H9 (cell line): ENCODE measurements around the gene VSTM2L. TPM values are rescaled to one million over a fixed set of nuclear protein-coding genes. Genes with fewer than 3 reads are reported as not detected.

Experiments used
- DNase-seq: peaks from one replicate; pipeline ENCODE4 v3.0.0-alpha.2; 2017
- H2AFZ ChIP-seq: one replicate; pipeline ENCODE4 v1.6.1; 2013; ENCODE audit warnings: mild to moderate bottlenecking, low read length, control low read depth, moderate library complexity
- H2AK5ac ChIP-seq: 2 replicates; pipeline ENCODE4 v1.6.1; 2013; ENCODE audit warnings: low read length, control low read depth, mixed read lengths; ENCODE audit not compliant: insufficient read length
- H2BK120ac ChIP-seq: one replicate; pipeline ENCODE4 v1.6.1; 2013; ENCODE audit warnings: low read depth, mild to moderate bottlenecking, low read length, control low read depth, inconsistent platforms; ENCODE audit not compliant: poor library complexity, severe bottlenecking
- H2BK12ac ChIP-seq: 2 replicates; pipeline ENCODE4 v1.6.1; 2013; ENCODE audit warnings: low read length, control low read depth, mixed read lengths, low read depth; ENCODE audit not compliant: insufficient read length
- H2BK15ac ChIP-seq: 2 replicates; pipeline ENCODE4 v1.6.1; 2013; ENCODE audit warnings: low read depth, low read length, control low read depth
- H2BK20ac ChIP-seq: one replicate; pipeline ENCODE4 v1.6.1; 2013; ENCODE audit warnings: low read depth, mild to moderate bottlenecking, low read length, control low read depth, inconsistent platforms; ENCODE audit not compliant: poor library complexity, severe bottlenecking
- H2BK5ac ChIP-seq: 2 replicates; pipeline ENCODE4 v1.6.1; 2013; ENCODE audit warnings: low read length, control low read depth, mixed read lengths; ENCODE audit not compliant: insufficient read length
- H3K14ac ChIP-seq: 2 replicates; pipeline ENCODE4 v1.6.1; 2013; ENCODE audit warnings: low read length, control low read depth; ENCODE audit not compliant: insufficient read depth
- H3K18ac ChIP-seq: 2 replicates; pipeline ENCODE4 v1.6.1; 2013; ENCODE audit warnings: low read depth, mild to moderate bottlenecking, mixed read lengths, low read length, control low read depth; ENCODE audit not compliant: insufficient read length
- H3K23ac ChIP-seq: 2 replicates; pipeline ENCODE4 v1.6.1; 2013; ENCODE audit warnings: low read length, control low read depth, mixed read lengths, low read depth; ENCODE audit not compliant: insufficient read length
- H3K23me2 ChIP-seq: 2 replicates; pipeline ENCODE4 v1.6.1; 2013; ENCODE audit warnings: low read depth, mild to moderate bottlenecking, mixed read lengths, low read length, control low read depth; ENCODE audit not compliant: insufficient read length, poor library complexity, severe bottlenecking
- H3K27ac ChIP-seq: 2 replicates; pipeline ENCODE4 v1.5.1; 2013; ENCODE audit warnings: low read length, control low read depth, mixed read lengths, low read depth; ENCODE audit not compliant: insufficient read length
- H3K27me3 ChIP-seq: 2 replicates; pipeline ENCODE4 v1.6.1; 2013; ENCODE audit warnings: low read length, control low read depth, inconsistent platforms; ENCODE audit not compliant: insufficient read depth
- H3K4ac ChIP-seq: 2 replicates; pipeline ENCODE4 v1.6.1; 2013; ENCODE audit warnings: low read depth, mild to moderate bottlenecking, control low read depth, inconsistent platforms, low read length, moderate library complexity
- H3K4me1 ChIP-seq: 2 replicates; pipeline ENCODE4 v1.6.1; 2013; ENCODE audit warnings: low read length, control low read depth, inconsistent platforms; ENCODE audit not compliant: insufficient read depth
- H3K4me2 ChIP-seq: 2 replicates; pipeline ENCODE4 v1.6.1; 2013; ENCODE audit warnings: low read length, control low read depth, mixed read lengths; ENCODE audit not compliant: insufficient read length, insufficient read depth
- H3K56ac ChIP-seq: 2 replicates; pipeline ENCODE4 v1.6.1; 2013; ENCODE audit warnings: low read depth, mild to moderate bottlenecking, mixed read lengths, low read length, control low read depth; ENCODE audit not compliant: insufficient read length
- H3K79me1 ChIP-seq: 2 replicates; pipeline ENCODE4 v1.6.1; 2013; ENCODE audit warnings: low read depth, mild to moderate bottlenecking, moderate library complexity, low read length, control low read depth, inconsistent platforms; ENCODE audit not compliant: insufficient read depth, poor library complexity, severe bottlenecking
- H3K79me2 ChIP-seq: 2 replicates; pipeline ENCODE4 v1.6.1; 2013; ENCODE audit warnings: low read length, control low read depth, inconsistent platforms; ENCODE audit not compliant: insufficient read depth
- H3K9ac ChIP-seq: 2 replicates; pipeline ENCODE4 v1.6.1; 2013; ENCODE audit warnings: low read length, control low read depth, mixed read lengths; ENCODE audit not compliant: insufficient read length; ENCODE audit errors: extremely low read depth
- H3K9me3 ChIP-seq: one replicate; pipeline ENCODE4 v1.6.1; 2013; ENCODE audit warnings: low read depth, low read length, inconsistent platforms; ENCODE audit not compliant: control insufficient read depth
- H3T11ph ChIP-seq: one replicate; pipeline ENCODE4 v1.6.1; 2013; ENCODE audit warnings: mild to moderate bottlenecking, low read length, control low read depth, inconsistent platforms
- H4K20me1 ChIP-seq: one replicate; pipeline ENCODE4 v1.6.1; 2013; ENCODE audit not compliant: control insufficient read depth, insufficient read length, insufficient read depth
- H4K5ac ChIP-seq: 2 replicates; pipeline ENCODE4 v1.6.1; 2013; ENCODE audit warnings: low read depth, mild to moderate bottlenecking, mixed read lengths, low read length, control low read depth; ENCODE audit not compliant: insufficient read length
- H4K8ac ChIP-seq: replicated peaks from 2 replicates; pipeline ENCODE4 v1.6.1; 2013; ENCODE audit warnings: low read length, control low read depth, mixed read lengths, low read depth; ENCODE audit not compliant: insufficient read length
- H4K91ac ChIP-seq: 2 replicates; pipeline ENCODE4 v1.6.1; 2013; ENCODE audit warnings: low read depth, mild to moderate bottlenecking, moderate library complexity, mixed read lengths, low read length, control low read depth; ENCODE audit not compliant: insufficient read length
- H3K27ac Mint-ChIP-seq, 3 experiments: 2 replicates in 2 of 3; 3 replicates in 1 of 3; pipeline ENCODE4 v1.8.0; 2020 to 2021; ENCODE audit warnings: mixed read lengths in 3 of 3, mild to moderate bottlenecking in 1 of 3, moderate library complexity in 1 of 3
- H3K27me3 Mint-ChIP-seq: 2 replicates; pipeline ENCODE4 v1.8.0; 2021; ENCODE audit warnings: low read depth, mild to moderate bottlenecking, moderate library complexity, mixed read lengths
- H3K36me3 Mint-ChIP-seq, 3 experiments: 2 replicates in 2 of 3; 3 replicates in 1 of 3; pipeline ENCODE4 v1.8.0; 2020 to 2021; ENCODE audit warnings: low read depth in 3 of 3, mixed read lengths in 3 of 3; ENCODE audit not compliant: insufficient read depth in 1 of 3
- H3K4me1 Mint-ChIP-seq, 2 experiments: 2 replicates each; pipeline ENCODE4 v1.8.0; 2020; ENCODE audit warnings: mixed read lengths in 2 of 2
- H3K4me3 Mint-ChIP-seq, 2 experiments: 2 replicates in 1 of 2; 3 replicates in 1 of 2; pipeline ENCODE4 v1.8.0; 2020 to 2021; ENCODE audit warnings: mild to moderate bottlenecking in 2 of 2, mixed read lengths in 2 of 2, moderate library complexity in 1 of 2
- H3K9me3 Mint-ChIP-seq, 2 experiments: 2 replicates in 1 of 2; 3 replicates in 1 of 2; pipeline ENCODE4 v1.8.0; 2020; ENCODE audit warnings: mild to moderate bottlenecking in 2 of 2, mixed read lengths in 2 of 2, moderate library complexity in 1 of 2
- WGBS: extraction: QIAGEN DNeasy Blood & Tissue Kit; methylation state at CpG from one replicate; pipeline ENCODE4 v1.1.7; 2013; ENCODE audit warnings: missing lambda C conversion rate, low lambda C conversion rate, mixed read lengths; ENCODE audit not compliant: insufficient read length; ENCODE audit errors: extremely low coverage; 5-methylcytosine and 5-hydroxymethylcytosine counted together
- long read RNA-seq: library from polyadenylated mRNA; unstranded; transcript quantifications from one replicate; pipeline ENCODE4 v2.0.0, GENCODE V29; 2020
- total RNA-seq: library from RNA; stranded (reverse); gene quantifications from 2 replicates; pipeline ENCODE4 v1.2.1, GENCODE V29; 2021
- TF ChIP-seq, protein P1 (sequence below): fragments of 200-600 bp; sonication (generic); conservative IDR thresholded peaks from 3 replicates; pipeline ENCODE4 v1.8.0; 2021; ENCODE audit warnings: antibody characterized with exemption, mild to moderate bottlenecking

VSTM2L gene, protein sequence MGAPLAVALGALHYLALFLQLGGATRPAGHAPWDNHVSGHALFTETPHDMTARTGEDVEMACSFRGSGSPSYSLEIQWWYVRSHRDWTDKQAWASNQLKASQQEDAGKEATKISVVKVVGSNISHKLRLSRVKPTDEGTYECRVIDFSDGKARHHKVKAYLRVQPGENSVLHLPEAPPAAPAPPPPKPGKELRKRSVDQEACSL
- total RNA-seq: 2.1 and 2.2 TPM in 2 replicates
- long read RNA-seq, partial matches to known transcripts: 0 of 2 reads
- long read RNA-seq, other reads (novel, unspliced or antisense): 2 of 2 reads

DNA sequence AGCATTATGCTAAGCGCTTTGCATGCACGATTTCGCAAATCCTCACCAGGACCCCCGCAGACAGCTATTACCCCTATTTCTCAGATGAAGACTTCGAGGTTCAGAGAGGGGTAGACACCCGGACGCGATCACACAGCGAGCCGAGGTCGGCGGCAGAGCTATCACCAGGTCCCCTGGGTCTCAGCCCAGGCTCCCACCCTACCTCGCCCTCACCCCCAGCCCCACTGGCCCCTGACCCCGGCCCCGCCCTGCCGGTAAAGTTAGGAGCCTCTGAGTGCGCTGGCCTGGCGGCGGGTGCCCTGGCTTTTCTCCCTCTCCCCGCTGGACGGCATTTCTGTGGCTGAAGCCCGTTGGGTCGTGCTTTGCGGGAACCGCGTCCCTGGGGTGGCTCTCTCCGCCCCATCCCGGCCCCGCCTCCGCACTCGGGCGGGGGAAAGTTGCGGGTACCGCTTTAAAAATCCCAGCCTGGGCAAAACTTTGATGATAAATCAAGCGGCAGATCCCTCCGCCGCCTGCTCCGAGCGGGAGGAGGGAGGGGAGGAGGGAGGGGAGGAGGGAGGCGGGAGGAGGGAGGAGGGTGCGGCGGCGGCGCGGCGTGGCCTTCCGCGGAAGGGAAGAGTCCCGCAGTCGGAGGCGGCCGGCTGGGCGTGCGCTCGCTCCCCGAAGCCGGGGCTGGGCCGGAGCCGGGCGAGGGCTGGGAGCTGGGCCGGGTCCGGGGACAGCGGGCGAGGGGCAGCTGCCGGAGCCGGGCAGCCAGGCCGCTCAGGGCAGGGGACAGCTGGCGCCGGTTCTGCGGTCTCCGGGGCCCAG lies at the start of gene VSTM2L:
Gene VSTM2L, plus strand, starts transcription at position 624 of the 810 bp plus-strand sequence. CDS start 224 bp downstream, outside the sequence.
- Histone ChIP-seq H4K20me1 (no peaks in the 10 kb centered on the region), H2BK12ac (no peak within 1 kb of the TSS), H3K27me3 (no peaks in the 10 kb centered on the region), H3K9ac (no peak within 1 kb of the TSS), H2BK20ac (no peak within 1 kb of the TSS), H3K79me1 (no peaks in the 10 kb centered on the region), H4K91ac (no peak within 1 kb of the TSS), H3K23me2 (peaks cover 3% of the 10 kb centered on the region), H2AK5ac (no peak within 1 kb of the TSS), H3K4me2 (peak within 1 kb of the TSS; percentile 34), H3K4me1 (peaks cover 4% of the 10 kb centered on the region; the same call in 1 of the 2 replicates), H2BK15ac (no peak within 1 kb of the TSS), H2BK5ac (no peak within 1 kb of the TSS), H4K5ac (no peak within 1 kb of the TSS), H4K8ac (no peak within 1 kb of the TSS), H3K23ac (no peak within 1 kb of the TSS), H3K14ac (peak within 1 kb of the TSS; percentile 28; the same call in 1 of the 2 replicates), H3K9me3 (no peaks in the 10 kb centered on the region), H2BK120ac (no peak within 1 kb of the TSS), H3K79me2 (no peaks in the 10 kb centered on the region), H2AFZ (no peak within 1 kb of the TSS), H3K4ac (no peak within 1 kb of the TSS), H3K56ac (no peak within 1 kb of the TSS), H3K18ac (no peak within 1 kb of the TSS), H3K27ac (no peak within 1 kb of the TSS), H3T11ph (no peak within 1 kb of the TSS)
- Mint-ChIP-seq H3K27ac (no peak within 1 kb of the TSS; a peak in 2 of 7 replicates), H3K4me1 (peaks cover 36 to 50% of the 10 kb centered on the region in 2 experiments), H3K27me3 (peaks cover 41% of the 10 kb centered on the region), H3K36me3 (no peaks in the 10 kb centered on the region; a peak in 1 of 7 replicates), H3K4me3 (peak within 1 kb of the TSS; percentile 65 to 89), H3K9me3 (peaks cover 0 to 4% of the 10 kb centered on the region in 2 experiments; a peak in 1 of 5 replicates)
- DNase-seq: peak; percentile 36
- no CpG with 5 or more reads among the region's 71 CpGs for WGBS
- TF ChIP-seq, protein P1, sequence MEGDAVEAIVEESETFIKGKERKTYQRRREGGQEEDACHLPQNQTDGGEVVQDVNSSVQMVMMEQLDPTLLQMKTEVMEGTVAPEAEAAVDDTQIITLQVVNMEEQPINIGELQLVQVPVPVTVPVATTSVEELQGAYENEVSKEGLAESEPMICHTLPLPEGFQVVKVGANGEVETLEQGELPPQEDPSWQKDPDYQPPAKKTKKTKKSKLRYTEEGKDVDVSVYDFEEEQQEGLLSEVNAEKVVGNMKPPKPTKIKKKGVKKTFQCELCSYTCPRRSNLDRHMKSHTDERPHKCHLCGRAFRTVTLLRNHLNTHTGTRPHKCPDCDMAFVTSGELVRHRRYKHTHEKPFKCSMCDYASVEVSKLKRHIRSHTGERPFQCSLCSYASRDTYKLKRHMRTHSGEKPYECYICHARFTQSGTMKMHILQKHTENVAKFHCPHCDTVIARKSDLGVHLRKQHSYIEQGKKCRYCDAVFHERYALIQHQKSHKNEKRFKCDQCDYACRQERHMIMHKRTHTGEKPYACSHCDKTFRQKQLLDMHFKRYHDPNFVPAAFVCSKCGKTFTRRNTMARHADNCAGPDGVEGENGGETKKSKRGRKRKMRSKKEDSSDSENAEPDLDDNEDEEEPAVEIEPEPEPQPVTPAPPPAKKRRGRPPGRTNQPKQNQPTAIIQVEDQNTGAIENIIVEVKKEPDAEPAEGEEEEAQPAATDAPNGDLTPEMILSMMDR: no peak
